Measurements from ENCODE around the gene HERC2.
A peak's percentile ranks its signal among the peaks of the same experiment; 100 is the strongest.

HERC2 gene

DNA sequence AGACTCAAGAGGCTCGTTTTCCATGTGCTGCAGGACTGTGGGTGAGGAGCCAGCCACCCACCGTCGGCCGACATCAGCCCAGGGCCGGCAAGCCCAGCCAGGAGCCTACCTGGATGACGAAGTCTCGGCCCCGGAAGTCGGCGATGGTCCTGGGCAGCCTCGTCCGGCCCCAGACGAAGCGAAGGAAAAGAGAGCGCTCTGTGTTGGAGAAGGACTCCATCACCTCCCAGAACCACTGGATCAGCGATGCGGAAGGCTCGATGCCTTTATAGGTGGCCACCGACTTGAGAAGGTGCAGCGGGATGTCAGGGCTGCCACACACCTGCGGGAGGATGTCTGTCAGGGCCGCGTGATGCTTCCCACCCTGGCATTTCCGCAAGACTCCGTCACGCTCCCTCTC is 209.0 kb downstream of the HERC2 start:
- H3K9me3 ChIP-seq (ENCODE audit: insufficient read depth, low read length) = no peaks in the 10 kb centered on the region
- no peak overlapping the region for H3K4me3 ChIP-seq (ENCODE audit: insufficient read length, low read depth)
- peaks cover 2% of the 10 kb centered on the region for H3K4me1 ChIP-seq (ENCODE audit: insufficient read depth, insufficient read length)
- TF ChIP-seq SUZ12 (IDR thresholded peaks at IDR 0.05; ENCODE audit: extremely low read depth, insufficient read depth, insufficient read length) (no peak), ZNF274 (IDR thresholded peaks at IDR 0.05; ENCODE audit: low read depth, low read length) (no peak), YY1 (IDR thresholded peaks at IDR 0.05; ENCODE audit: insufficient read depth, insufficient read length) (no peak)
- H3K9ac ChIP-seq (ENCODE audit: insufficient read length, low read depth) = no peak overlapping the region
- DNase-seq (ENCODE audit: low read depth, low spot score) = no peak
- peaks cover 61% of the 10 kb centered on the region for H3K36me3 ChIP-seq (ENCODE audit: insufficient read depth, insufficient read length, low read length)
- peaks cover 2% of the 10 kb centered on the region for H3K27me3 ChIP-seq (ENCODE audit: insufficient read depth, insufficient read length)

- Histone ChIP-seq H3K36me3 (ENCODE audit: insufficient read depth, insufficient read length, low read length) (peaks cover 53% of the 10 kb centered on the region), H3K4me3 (ENCODE audit: insufficient read length, low read depth) (no peak overlapping the region), H3K4me1 (ENCODE audit: insufficient read depth, insufficient read length) (no peaks in the 10 kb centered on the region), H3K9ac (ENCODE audit: insufficient read length, low read depth) (no peak overlapping the region), H3K27me3 (ENCODE audit: insufficient read depth, insufficient read length) (peaks cover 9% of the 10 kb centered on the region), H3K9me3 (ENCODE audit: insufficient read depth, low read length) (no peaks in the 10 kb centered on the region)
- DNase-seq (ENCODE audit: low read depth, low spot score) = no peak
- TF ChIP-seq ZNF274 (IDR thresholded peaks at IDR 0.05; ENCODE audit: low read depth, low read length) (no peak), YY1 (IDR thresholded peaks at IDR 0.05; ENCODE audit: insufficient read depth, insufficient read length) (no peak), SUZ12 (IDR thresholded peaks at IDR 0.05; ENCODE audit: extremely low read depth, insufficient read depth, insufficient read length) (no peak)
These were observed 209.7 kb downstream of the HERC2 start for GRCh38 chr15:28112101-28112760.

- TF ChIP-seq YY1 (IDR thresholded peaks at IDR 0.05; ENCODE audit: insufficient read depth, insufficient read length) (no peak), ZNF274 (IDR thresholded peaks at IDR 0.05; ENCODE audit: low read depth, low read length) (no peak), SUZ12 (IDR thresholded peaks at IDR 0.05; ENCODE audit: extremely low read depth, insufficient read depth, insufficient read length) (no peak)
- peaks cover 46% of the 10 kb centered on the region for H3K36me3 ChIP-seq (ENCODE audit: insufficient read depth, insufficient read length, low read length)
- H3K4me1 ChIP-seq (ENCODE audit: insufficient read depth, insufficient read length) = no peaks in the 10 kb centered on the region
- no peak overlapping the region for H3K9ac ChIP-seq (ENCODE audit: insufficient read length, low read depth)
- peaks cover 16% of the 10 kb centered on the region for H3K27me3 ChIP-seq (ENCODE audit: insufficient read depth, insufficient read length)
- H3K9me3 ChIP-seq (ENCODE audit: insufficient read depth, low read length) = no peaks in the 10 kb centered on the region
- DNase-seq (ENCODE audit: low read depth, low spot score) = no peak
- no peak overlapping the region for H3K4me3 ChIP-seq (ENCODE audit: insufficient read length, low read depth)
These were observed 210.4 kb downstream of the HERC2 start for GRCh38 chr15:28111543-28111942.

- H3K4me1 ChIP-seq (ENCODE audit: insufficient read depth, insufficient read length) = no peaks in the 10 kb centered on the region
- H3K4me3 ChIP-seq (ENCODE audit: insufficient read length, low read depth) = no peak overlapping the region
- no peaks in the 10 kb centered on the region for H3K9me3 ChIP-seq (ENCODE audit: insufficient read depth, low read length)
- DNase-seq (ENCODE audit: low read depth, low spot score) = no peak
- H3K9ac ChIP-seq (ENCODE audit: insufficient read length, low read depth) = no peak overlapping the region
- TF ChIP-seq SUZ12 (IDR thresholded peaks at IDR 0.05; ENCODE audit: extremely low read depth, insufficient read depth, insufficient read length) (no peak), ZNF274 (IDR thresholded peaks at IDR 0.05; ENCODE audit: low read depth, low read length) (no peak), YY1 (IDR thresholded peaks at IDR 0.05; ENCODE audit: insufficient read depth, insufficient read length) (no peak)
- peaks cover 43% of the 10 kb centered on the region for H3K36me3 ChIP-seq (ENCODE audit: insufficient read depth, insufficient read length, low read length)
- peaks cover 27% of the 10 kb centered on the region for H3K27me3 ChIP-seq (ENCODE audit: insufficient read depth, insufficient read length)
These were observed 211.5 kb downstream of the HERC2 start for GRCh38 chr15:28110481-28110881.

DNA sequence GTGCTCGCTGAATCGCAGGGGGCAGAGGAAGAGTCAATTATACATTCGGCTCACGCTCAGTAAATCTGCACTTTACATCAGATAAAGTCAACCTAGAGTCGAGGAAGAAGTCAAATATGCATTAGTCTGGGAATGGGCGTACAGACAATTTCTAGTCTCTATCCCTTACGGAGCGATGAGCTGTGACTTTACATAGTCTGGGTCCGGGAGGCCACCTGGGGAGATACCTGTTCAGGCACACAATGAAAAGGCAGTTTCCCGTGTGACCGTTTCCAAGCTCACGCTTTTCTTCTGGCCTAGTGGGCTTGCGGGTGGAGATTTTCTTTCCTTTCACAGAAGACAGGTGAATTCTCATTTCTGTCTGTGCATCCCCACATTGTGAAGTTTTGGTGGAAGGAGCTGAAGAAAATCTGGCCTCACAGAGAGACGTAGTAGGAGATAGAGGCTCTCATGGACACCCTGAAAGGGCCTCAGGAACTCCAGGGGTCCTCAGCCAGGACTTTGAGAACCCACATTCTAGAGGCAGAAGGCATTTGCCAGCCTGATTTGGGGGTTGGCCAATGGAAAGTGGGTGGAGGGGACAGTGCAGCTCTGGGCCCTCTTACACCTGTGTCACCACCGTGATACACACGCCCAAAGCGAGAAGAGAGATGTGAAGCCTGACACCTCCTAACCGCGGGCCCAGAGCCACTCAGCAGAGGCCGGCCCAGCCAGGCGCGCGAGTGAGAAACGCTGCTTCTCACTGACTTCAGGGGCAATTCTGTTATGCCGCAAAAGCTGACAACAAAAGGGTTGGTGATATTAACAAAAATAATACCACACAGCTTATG is 212.1 kb downstream of the HERC2 start:
- Histone ChIP-seq H3K9me3 (ENCODE audit: insufficient read depth, low read length) (no peaks in the 10 kb centered on the region), H3K27me3 (ENCODE audit: insufficient read depth, insufficient read length) (peaks cover 29% of the 10 kb centered on the region), H3K4me3 (ENCODE audit: insufficient read length, low read depth) (no peak overlapping the region), H3K36me3 (ENCODE audit: insufficient read depth, insufficient read length, low read length) (peaks cover 42% of the 10 kb centered on the region), H3K4me1 (ENCODE audit: insufficient read depth, insufficient read length) (peaks cover under 1% of the 10 kb centered on the region), H3K9ac (ENCODE audit: insufficient read length, low read depth) (no peak overlapping the region)
- no peak for DNase-seq (ENCODE audit: low read depth, low spot score)
- no peak for TF ChIP-seq YY1 (IDR thresholded peaks at IDR 0.05; ENCODE audit: insufficient read depth, insufficient read length)

DNA sequence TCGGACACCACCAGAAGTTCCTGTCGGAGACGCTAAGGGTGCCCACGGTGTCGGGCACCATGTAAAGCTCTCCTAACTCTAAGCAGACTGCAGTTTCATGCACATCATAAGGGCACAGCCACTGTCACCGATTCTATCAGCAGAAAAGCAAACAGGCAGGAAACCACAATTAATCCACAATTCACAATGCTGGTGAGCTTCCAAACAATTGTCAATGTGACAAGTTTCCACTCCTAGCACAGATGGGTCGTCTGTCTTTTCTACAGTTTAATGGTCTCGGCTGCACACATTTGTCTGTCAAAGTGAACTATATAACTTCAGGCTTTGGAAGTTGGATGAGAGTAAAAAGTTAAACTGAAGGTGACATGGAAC is 214.1 kb downstream of the HERC2 start:
- Histone ChIP-seq H3K9me3 (ENCODE audit: insufficient read depth, low read length) (no peaks in the 10 kb centered on the region), H3K9ac (ENCODE audit: insufficient read length, low read depth) (peak overlapping the region; percentile 46), H3K4me1 (ENCODE audit: insufficient read depth, insufficient read length) (peaks cover 3% of the 10 kb centered on the region), H3K4me3 (ENCODE audit: insufficient read length, low read depth) (peak overlapping the region; percentile 41), H3K36me3 (ENCODE audit: insufficient read depth, insufficient read length, low read length) (peaks cover 23% of the 10 kb centered on the region), H3K27me3 (ENCODE audit: insufficient read depth, insufficient read length) (peaks cover 29% of the 10 kb centered on the region)
- no peak for TF ChIP-seq YY1 (IDR thresholded peaks at IDR 0.05; ENCODE audit: insufficient read depth, insufficient read length)
- TF ChIP-seq ZNF274 (IDR thresholded peaks at IDR 0.05; ENCODE audit: low read depth, low read length) = no peak
- TF ChIP-seq SUZ12 (IDR thresholded peaks at IDR 0.05; ENCODE audit: extremely low read depth, insufficient read depth, insufficient read length) = no peak
- no peak for DNase-seq (ENCODE audit: low read depth, low spot score)

DNA sequence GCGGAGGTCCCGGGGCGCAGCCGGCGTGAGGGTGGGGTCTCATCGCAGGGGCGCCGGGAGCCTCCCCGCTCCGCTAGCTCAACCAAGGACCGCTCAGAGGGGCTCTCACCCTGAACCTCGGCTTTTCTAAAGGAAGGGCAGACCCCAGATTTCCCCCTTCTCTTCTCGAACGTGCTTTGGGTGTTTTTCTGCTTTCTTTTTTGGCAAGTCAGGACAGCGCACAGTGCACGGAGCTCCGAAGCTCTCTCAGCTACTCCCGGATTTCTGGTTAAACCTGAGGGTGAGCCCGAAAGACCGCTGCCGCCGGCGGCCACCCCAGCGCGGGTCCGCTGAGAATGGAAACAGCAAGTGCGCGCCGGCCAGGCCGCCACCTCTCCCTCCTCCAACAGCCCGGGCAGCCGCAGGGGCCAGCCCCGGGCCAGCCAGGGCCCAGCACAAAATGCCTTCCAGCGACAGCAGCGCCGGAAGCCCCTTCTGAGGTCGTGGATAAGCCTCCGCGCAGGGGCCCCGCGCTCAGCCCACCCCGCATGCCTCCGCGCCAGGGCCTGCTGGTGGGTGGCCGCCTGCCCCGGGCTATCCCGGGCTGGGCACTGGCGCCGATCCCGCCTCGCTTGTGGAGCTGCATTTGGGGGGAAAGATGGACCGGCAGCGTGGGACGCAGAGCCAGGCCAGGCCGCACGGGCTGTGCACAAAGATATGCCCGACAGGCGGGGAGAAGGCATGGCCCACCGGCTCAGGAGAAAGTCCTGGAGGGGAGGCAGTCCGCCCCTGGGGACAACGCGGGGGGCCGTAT is 214.7 kb downstream of the HERC2 start:
- DNase-seq (ENCODE audit: low read depth, low spot score) = no peak
- peaks cover 17% of the 10 kb centered on the region for H3K36me3 ChIP-seq (ENCODE audit: insufficient read depth, insufficient read length, low read length)
- peaks cover 3% of the 10 kb centered on the region for H3K4me1 ChIP-seq (ENCODE audit: insufficient read depth, insufficient read length)
- TF ChIP-seq YY1 (IDR thresholded peaks at IDR 0.05; ENCODE audit: insufficient read depth, insufficient read length) = no peak
- TF ChIP-seq SUZ12 (IDR thresholded peaks at IDR 0.05; ENCODE audit: extremely low read depth, insufficient read depth, insufficient read length) = no peak
- no peak for TF ChIP-seq ZNF274 (IDR thresholded peaks at IDR 0.05; ENCODE audit: low read depth, low read length)
- H3K9ac ChIP-seq (ENCODE audit: insufficient read length, low read depth) = peak overlapping the region; percentile 46
- H3K27me3 ChIP-seq (ENCODE audit: insufficient read depth, insufficient read length) = peaks cover 29% of the 10 kb centered on the region
- peak overlapping the region; percentile 41 for H3K4me3 ChIP-seq (ENCODE audit: insufficient read length, low read depth)
- H3K9me3 ChIP-seq (ENCODE audit: insufficient read depth, low read length) = no peaks in the 10 kb centered on the region
